ENCODE data around the gene STX8. TPM values are rescaled to one million over a fixed set of nuclear protein-coding genes. Genes with fewer than 3 reads are reported as not detected.
"Not testable (repeated sequence)": the region's sequence is repeated elsewhere in the genome, so short reads cannot be mapped to it uniquely, and the experiment has no call there.

The STX8 gene
- polyA plus RNA-seq, result 142 TPM

GRCh38 chr17:9575381-9576101 is at the start of gene STX8:
TSS of gene STX8 (minus strand) at chr17:9575820. CDS start at chr17:9575808, 12 bp downstream.
- H3K9me3 Mint-ChIP-seq, result no peaks in the 10 kb centered on the region
- peaks cover 4% of the 10 kb centered on the region for H3K36me3 Mint-ChIP-seq
- peaks cover 2% of the 10 kb centered on the region for H3K27me3 Mint-ChIP-seq
- H3K4me1 Mint-ChIP-seq, result peaks cover 17 to 33% (median 17%) of the 10 kb centered on the region in 3 donors
- H3K4me3 Mint-ChIP-seq, result peak within 1 kb of the TSS; percentile 97 to 100 (median 98)
- peak within 1 kb of the TSS; percentile 95 to 97 (median 96) for H3K27ac Mint-ChIP-seq

GRCh38 chr17:9622961-9623360 is 47.3 kb upstream of the STX8 start:
- H3K4me1 Mint-ChIP-seq, result no peaks in the 10 kb centered on the region
- peaks cover 2% of the 10 kb centered on the region for H3K27me3 Mint-ChIP-seq
- H3K36me3 Mint-ChIP-seq, result no peaks in the 10 kb centered on the region
- H3K27ac Mint-ChIP-seq, result no peak overlapping the region
- no peak overlapping the region for H3K4me3 Mint-ChIP-seq
- peaks cover 11 to 19% (median 16%) of the 10 kb centered on the region in 3 donors for H3K9me3 Mint-ChIP-seq

- no peak overlapping the region for H3K27ac Mint-ChIP-seq
- peaks cover 1% of the 10 kb centered on the region for H3K27me3 Mint-ChIP-seq
- peaks cover 3% of the 10 kb centered on the region for H3K36me3 Mint-ChIP-seq
- H3K4me1 Mint-ChIP-seq, result no peaks in the 10 kb centered on the region
- H3K4me3 Mint-ChIP-seq, result no peak overlapping the region
- no peaks in the 10 kb centered on the region for H3K9me3 Mint-ChIP-seq
Measured at GRCh38 chr17:9615486-9615885, 39.9 kb upstream of the STX8 start.

- Mint-ChIP-seq H3K27me3 (peaks cover 1% of the 10 kb centered on the region), H3K4me3 (no peak overlapping the region), H3K4me1 (no peaks in the 10 kb centered on the region), H3K27ac (no peak overlapping the region), H3K36me3 (peaks cover 3% of the 10 kb centered on the region), H3K9me3 (no peaks in the 10 kb centered on the region)
Measured at GRCh38 chr17:9612006-9612405, 36.4 kb upstream of the STX8 start.

- Mint-ChIP-seq H3K4me3 (no peak overlapping the region), H3K36me3 (peaks cover 3% of the 10 kb centered on the region), H3K27ac (no peak overlapping the region), H3K27me3 (peaks cover 1% of the 10 kb centered on the region), H3K9me3 (no peaks in the 10 kb centered on the region), H3K4me1 (no peaks in the 10 kb centered on the region)
Measured at GRCh38 chr17:9611557-9611956, 35.9 kb upstream of the STX8 start.

GRCh38 chr17:9607058-9607457 is 31.4 kb upstream of the STX8 start:
- not testable (repeated sequence) for H3K36me3 Mint-ChIP-seq, H3K4me3 Mint-ChIP-seq, H3K4me1 Mint-ChIP-seq, H3K9me3 Mint-ChIP-seq, H3K27ac Mint-ChIP-seq, H3K27me3 Mint-ChIP-seq

GRCh38 chr17:9606453-9606852 is 30.8 kb upstream of the STX8 start:
- no peak overlapping the region for H3K27ac Mint-ChIP-seq
- no peaks in the 10 kb centered on the region for H3K4me1 Mint-ChIP-seq
- H3K36me3 Mint-ChIP-seq, result no peaks in the 10 kb centered on the region
- peaks cover 0 to 5% (median 0%) of the 10 kb centered on the region in 3 donors for H3K9me3 Mint-ChIP-seq
- H3K27me3 Mint-ChIP-seq, result peaks cover 2% of the 10 kb centered on the region
- H3K4me3 Mint-ChIP-seq, result no peak overlapping the region

GRCh38 chr17:9604583-9604982 is 29.0 kb upstream of the STX8 start:
- H3K36me3 Mint-ChIP-seq, result not testable (repeated sequence)

GRCh38 chr17:9598661-9599060 is 23.0 kb upstream of the STX8 start:
- peaks cover 0 to 4% (median 0%) of the 10 kb centered on the region in 3 donors for H3K9me3 Mint-ChIP-seq
- no peak overlapping the region for H3K27ac Mint-ChIP-seq
- H3K4me1 Mint-ChIP-seq, result no peaks in the 10 kb centered on the region
- H3K36me3 Mint-ChIP-seq, result peaks cover 2% of the 10 kb centered on the region
- peaks cover 10% of the 10 kb centered on the region for H3K27me3 Mint-ChIP-seq
- no peak overlapping the region for H3K4me3 Mint-ChIP-seq

More at GRCh38 chr17:9604583-9604982, 29.0 kb upstream of the STX8 start:
- H3K27me3 Mint-ChIP-seq, H3K9me3 Mint-ChIP-seq, H3K27ac Mint-ChIP-seq, H3K4me1 Mint-ChIP-seq, H3K4me3 Mint-ChIP-seq: not testable (repeated sequence)

GRCh38 chr17:9597638-9598037 is 22.0 kb upstream of the STX8 start:
- not testable (repeated sequence) for H3K4me3 Mint-ChIP-seq, H3K4me1 Mint-ChIP-seq, H3K9me3 Mint-ChIP-seq, H3K27me3 Mint-ChIP-seq, H3K27ac Mint-ChIP-seq, H3K36me3 Mint-ChIP-seq

GRCh38 chr17:9594065-9594464 is 18.4 kb upstream of the STX8 start:
- H3K27me3 Mint-ChIP-seq, result peaks cover 7% of the 10 kb centered on the region
- H3K9me3 Mint-ChIP-seq, result no peaks in the 10 kb centered on the region
- H3K36me3 Mint-ChIP-seq, result no peaks in the 10 kb centered on the region
- no peak overlapping the region for H3K4me3 Mint-ChIP-seq
- H3K4me1 Mint-ChIP-seq, result no peaks in the 10 kb centered on the region
- peak overlapping the region in 1 of 3 donors; percentile 13 for H3K27ac Mint-ChIP-seq

GRCh38 chr17:9587969-9588656 is 12.5 kb upstream of the STX8 start:
- H3K4me3 Mint-ChIP-seq, result no peak overlapping the region
- H3K9me3 Mint-ChIP-seq, result peaks cover 4 to 12% (median 5%) of the 10 kb centered on the region in 3 donors
- peaks cover 1% of the 10 kb centered on the region for H3K27me3 Mint-ChIP-seq
- no peak overlapping the region for H3K27ac Mint-ChIP-seq
- peaks cover 6% of the 10 kb centered on the region for H3K36me3 Mint-ChIP-seq
- H3K4me1 Mint-ChIP-seq, result no peaks in the 10 kb centered on the region

GRCh38 chr17:9577373-9577709 is 1.7 kb upstream of the STX8 start:
- H3K4me3 Mint-ChIP-seq, result peak overlapping the region; percentile 66 to 100 (median 98)
- peaks cover 2% of the 10 kb centered on the region for H3K36me3 Mint-ChIP-seq
- no peaks in the 10 kb centered on the region for H3K9me3 Mint-ChIP-seq
- H3K4me1 Mint-ChIP-seq, result peaks cover 14 to 33% (median 17%) of the 10 kb centered on the region in 3 donors
- H3K27me3 Mint-ChIP-seq, result peaks cover 2% of the 10 kb centered on the region
- H3K27ac Mint-ChIP-seq, result peak overlapping the region in 1 of 3 donors; percentile 96

- Mint-ChIP-seq H3K9me3 (no peaks in the 10 kb centered on the region), H3K27ac (peak within 1 kb of the TSS; percentile 95 to 97 (median 96)), H3K36me3 (peaks cover 2% of the 10 kb centered on the region), H3K4me3 (peak within 1 kb of the TSS; percentile 97 to 100 (median 98)), H3K27me3 (peaks cover 2% of the 10 kb centered on the region), H3K4me1 (peaks cover 14 to 33% (median 17%) of the 10 kb centered on the region in 3 donors)
Measured at GRCh38 chr17:9576521-9577372, 1.1 kb upstream of the STX8 start, which contains the start of gene CFAP52. TSS of gene CFAP52 (plus strand) at chr17:9576642. CDS start at chr17:9576696, 54 bp downstream.

- peaks cover 15 to 31% (median 19%) of the 10 kb centered on the region in 3 donors for H3K4me1 Mint-ChIP-seq
- H3K4me3 Mint-ChIP-seq, result peak overlapping the region in 1 of 4 donors; percentile 55
- peaks cover 8% of the 10 kb centered on the region for H3K36me3 Mint-ChIP-seq
- H3K9me3 Mint-ChIP-seq, result no peaks in the 10 kb centered on the region
- no peak overlapping the region for H3K27ac Mint-ChIP-seq
- no peaks in the 10 kb centered on the region for H3K27me3 Mint-ChIP-seq
Measured at GRCh38 chr17:9571201-9571600, 4.4 kb downstream of the STX8 start.
